Mammary epithelial cell (primary cell): ENCODE results near the gene GATA1.

Source experiments
- CTCF ChIP-seq, 2 donors: IDR thresholded peaks in 1 of 2; conservative IDR thresholded peaks in 1 of 2; 2 replicates each; pipeline ENCODE4 v1.5.1; 2011 to 2012; ENCODE audit warnings: inconsistent platforms in 2 of 2, low read length in 2 of 2, mild to moderate bottlenecking in 2 of 2, control low read depth in 1 of 2, low read depth in 1 of 2; ENCODE audit not compliant: insufficient read depth in 1 of 2; ENCODE audit errors: extremely low read depth in 1 of 2
- EZH2 ChIP-seq: IDR thresholded peaks from 2 replicates; pipeline ENCODE4 v1.6.1; 2012; ENCODE audit warnings: low read length, inconsistent platforms, borderline replicate concordance

GRCh38 chrX:48736878-48737212, 49.5 kb upstream of the GATA1 start:
- TF ChIP-seq CTCF (conservative IDR thresholded peaks at IDR 0.05 in 1 of 2, IDR thresholded peaks at IDR 0.05 in 1 of 2; ENCODE audit: extremely low read depth in 1 of 2, insufficient read depth in 1 of 2, low read depth in 1 of 2, low read length in 2 of 2), result no peak
- no peak for TF ChIP-seq EZH2
